COLO829 (cell line): ENCODE measurements around the gene TGIF2.
"Not testable (repeated sequence)": the region's sequence is repeated elsewhere in the genome, so short reads cannot be mapped to it uniquely, and the experiment has no call there.

ENCODE experiments used
- DNase-seq: peaks from one replicate; pipeline ENCODE4 v3.0.0; 2012; ENCODE audit warnings: low spot score

Gene TGIF2

DNA sequence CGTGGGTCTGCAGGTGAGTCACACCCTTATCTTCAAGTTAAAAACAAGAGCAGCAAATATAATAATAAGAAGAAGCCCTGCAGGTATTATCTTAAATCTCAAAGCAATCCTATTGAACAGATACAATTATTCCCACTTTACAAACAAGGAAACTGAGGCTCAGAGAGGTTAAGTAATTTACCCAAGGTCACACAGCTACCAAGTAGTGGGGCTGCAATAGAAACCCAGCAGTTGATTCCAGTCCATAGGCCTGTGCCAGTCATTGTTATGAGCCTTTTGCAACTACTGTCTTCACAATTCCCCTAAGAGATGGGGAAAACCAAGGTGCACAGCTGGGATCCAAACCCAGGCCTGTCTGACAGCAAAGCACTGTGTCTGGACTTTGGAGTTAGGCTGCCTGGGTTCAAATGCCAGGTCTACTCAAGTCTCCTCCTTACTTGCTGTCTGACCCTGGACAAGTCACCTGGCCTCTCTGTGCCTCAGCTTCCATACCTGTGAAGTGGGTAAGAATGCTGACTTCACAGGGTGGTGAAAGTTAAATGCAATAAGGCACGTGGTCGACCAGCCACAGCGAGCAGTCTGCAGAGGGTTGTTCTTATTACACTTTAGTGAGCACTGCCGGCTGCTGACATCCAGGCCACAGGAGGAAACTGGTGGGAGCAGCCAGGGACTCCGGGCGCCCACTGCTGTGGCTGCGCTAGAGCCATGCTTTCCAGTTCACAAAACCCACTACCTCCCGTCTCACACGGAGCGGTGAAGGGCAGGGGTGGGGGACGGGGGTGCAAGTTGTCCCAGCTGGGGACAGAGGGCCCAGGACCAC is 26.0 kb upstream of the TGIF2 start:
- DNase-seq = no peak

DNA sequence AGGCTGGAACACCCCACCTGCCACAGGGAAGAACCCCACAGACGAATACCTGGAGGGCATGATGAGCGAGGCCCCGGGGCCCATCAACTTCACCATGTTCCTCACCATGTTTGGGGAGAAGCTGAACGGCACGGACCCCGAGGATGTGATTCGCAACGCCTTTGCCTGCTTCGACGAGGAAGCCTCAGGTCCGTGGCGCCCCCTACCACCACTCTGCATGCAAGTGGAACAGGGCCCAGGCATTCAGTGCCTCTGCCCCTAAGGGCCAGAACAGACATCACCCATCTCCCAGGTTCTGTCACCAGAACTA is 25.4 kb upstream of the TGIF2 start:
- DNase-seq = no peak

DNA sequence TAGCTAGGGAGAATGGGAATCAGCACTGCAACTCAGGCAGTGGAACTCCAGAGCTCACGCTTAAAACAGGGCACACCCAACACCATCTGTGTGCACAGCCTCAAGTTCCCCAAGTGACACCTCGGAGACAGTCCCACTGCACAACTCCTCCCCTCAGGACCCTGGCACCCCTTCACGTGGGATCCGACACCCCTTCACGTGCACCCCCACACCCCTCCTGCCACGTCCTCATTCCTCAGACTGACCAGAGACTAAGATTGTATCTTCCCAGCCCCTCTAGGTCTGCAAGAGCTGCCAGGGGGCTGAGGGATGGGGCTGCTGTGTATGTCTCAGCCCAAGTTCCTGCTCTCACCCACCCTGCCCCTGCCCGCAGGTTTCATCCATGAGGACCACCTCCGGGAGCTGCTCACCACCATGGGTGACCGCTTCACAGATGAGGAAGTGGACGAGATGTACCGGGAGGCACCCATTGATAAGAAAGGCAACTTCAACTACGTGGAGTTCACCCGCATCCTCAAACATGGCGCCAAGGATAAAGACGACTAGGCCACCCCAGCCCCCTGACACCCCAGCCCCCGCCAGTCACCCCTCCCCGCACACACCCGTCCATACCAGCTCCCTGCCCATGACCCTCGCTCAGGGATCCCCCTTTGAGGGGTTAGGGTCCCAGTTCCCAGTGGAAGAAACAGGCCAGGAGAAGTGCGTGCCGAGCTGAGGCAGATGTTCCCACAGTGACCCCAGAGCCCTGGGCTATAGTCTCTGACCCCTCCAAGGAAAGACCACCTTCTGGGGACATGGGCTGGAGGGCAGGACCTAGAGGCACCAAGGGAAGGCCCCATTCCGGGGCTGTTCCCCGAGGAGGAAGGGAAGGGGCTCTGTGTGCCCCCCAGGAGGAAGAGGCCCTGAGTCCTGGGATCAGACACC is 24.4 kb upstream of the TGIF2 start:
- DNase-seq = no peak

DNA sequence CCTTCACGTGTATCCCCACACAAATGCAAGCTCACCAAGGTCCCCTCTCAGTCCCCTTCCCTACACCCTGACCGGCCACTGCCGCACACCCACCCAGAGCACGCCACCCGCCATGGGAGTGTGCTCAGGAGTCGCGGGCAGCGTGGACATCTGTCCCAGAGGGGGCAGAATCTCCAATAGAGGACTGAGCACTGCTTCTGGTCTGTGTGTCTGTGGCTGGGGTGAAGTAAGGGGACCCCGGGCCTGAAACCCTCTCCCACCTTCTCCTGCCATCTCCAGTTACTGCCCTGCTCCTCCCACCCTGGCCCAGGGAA is 23.8 kb upstream of the TGIF2 start:
- no peak for DNase-seq

DNA sequence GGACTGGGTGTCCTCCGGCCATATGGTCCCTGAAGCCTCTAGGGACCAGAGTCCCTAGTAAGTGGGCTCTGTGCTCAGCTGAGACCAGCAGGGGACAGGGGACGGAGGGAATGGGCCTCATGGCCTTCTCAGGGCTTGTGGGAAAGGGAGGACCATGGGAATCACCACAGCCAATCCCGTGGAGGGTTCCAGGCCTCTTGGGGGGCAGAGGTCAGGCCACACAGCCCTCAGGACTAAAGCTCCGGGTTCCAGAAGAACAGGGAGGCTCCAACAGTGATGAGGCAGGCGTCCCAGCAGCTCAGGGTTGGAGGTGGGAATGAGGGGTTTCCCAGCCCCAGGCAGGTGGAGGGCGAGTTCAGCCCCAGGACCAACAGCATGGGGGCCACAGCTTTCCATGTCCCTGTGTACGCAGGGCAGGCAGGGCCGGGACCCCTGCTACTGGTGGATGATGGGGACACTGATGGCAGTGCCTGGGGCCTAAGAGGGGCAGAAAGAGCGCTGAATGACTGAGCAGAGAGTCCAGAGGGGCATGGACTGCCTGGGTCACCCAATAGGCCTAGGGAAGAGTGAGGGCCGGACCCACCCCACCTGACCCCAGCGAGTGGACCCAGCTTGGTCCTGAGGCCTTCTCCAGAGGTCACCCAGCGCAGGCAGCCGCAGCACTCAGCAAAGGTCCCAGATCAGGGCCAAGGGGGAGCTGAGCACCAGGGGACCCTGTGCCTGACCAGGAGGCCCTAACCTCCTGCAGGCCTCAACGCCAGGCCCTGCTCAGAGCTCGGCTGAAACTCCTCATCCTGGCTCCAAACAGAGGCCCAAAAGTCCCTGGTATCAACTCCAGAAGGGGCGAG is 23.2 kb upstream of the TGIF2 start:
- DNase-seq = no peak

DNA sequence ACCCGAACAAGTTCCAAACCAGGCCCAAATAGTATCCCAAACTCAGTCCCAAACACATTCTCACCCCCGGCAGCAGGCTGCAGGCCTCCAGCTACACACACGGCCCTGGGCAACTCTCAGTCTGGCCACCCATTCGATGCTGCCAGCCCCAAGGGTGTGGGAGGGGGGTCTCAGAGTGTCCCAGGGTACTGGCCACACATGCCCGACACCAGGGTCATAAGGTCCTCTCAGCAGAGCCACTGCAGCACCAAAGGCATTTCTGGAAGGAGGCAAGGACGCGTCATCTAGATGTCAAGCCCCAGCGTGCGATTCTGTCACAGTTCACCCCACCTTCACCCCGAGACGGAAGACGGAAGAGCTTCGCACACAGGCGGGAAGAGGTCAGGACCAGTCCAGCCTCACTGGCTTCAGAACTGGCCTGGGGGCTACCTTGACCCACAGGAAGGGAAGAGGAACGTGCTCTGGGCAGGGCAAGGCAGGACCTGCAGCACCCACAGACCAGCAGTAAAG is 22.6 kb upstream of the TGIF2 start:
- DNase-seq = no peak

DNA sequence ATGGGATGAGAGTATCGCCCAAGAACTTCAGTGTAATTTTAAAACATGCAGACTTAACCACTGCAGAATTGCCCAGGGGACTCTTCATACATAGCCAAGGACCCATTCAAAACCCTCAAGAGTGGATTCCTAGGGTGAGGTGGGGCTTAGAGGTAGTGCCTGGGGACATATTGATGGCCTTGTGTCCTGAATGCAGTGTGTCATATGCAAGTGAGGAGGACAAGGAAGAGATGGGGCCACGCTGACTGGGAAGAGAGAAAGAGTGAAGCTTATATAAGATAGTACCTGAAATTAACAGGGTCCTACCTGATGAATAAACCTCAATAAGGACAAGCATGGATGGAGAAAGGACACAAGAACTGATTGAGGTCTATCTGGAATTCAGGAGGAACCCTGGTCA is 18.1 kb upstream of the TGIF2 start:
- DNase-seq = no peak

DNA sequence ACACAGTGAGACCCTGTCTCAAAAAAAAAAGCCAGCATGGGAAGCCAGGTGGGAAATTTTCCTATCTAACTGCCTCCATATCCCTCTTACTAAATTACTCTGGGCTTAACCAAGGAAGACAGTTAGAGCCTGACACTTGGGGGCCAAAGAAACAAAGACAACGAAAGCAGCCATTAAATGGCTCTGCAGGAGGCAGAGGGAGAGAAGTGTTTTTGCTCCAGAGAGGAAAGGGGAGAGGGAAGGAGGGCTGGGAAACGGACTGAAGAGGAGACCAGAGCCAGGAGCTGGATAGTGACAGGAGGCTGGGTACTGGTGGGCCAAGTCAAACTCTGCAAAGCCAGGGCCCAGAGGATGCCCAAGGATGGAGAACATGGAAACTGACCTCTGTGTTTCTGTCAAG is 10.7 kb upstream of the TGIF2 start:
- no peak for DNase-seq

DNA sequence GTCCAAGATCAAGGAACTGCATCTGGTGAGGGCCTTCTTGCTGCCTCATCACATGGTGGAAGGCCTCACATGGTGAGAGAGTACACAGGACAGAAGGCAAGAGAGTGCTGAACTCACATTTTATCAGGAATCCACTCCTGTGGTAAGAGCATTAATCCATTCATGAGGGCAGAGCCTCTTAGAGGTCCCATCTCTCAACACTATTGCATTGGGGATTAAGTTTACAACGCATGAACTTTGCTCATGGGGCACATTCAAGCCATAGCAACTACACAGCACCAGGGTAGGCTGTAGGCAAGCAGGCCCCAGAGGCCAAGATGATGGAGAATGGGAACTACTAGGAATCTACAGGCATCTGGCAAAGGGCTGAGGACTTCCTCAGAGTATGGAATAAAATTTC is 10.0 kb upstream of the TGIF2 start:
- DNase-seq = no peak

DNA sequence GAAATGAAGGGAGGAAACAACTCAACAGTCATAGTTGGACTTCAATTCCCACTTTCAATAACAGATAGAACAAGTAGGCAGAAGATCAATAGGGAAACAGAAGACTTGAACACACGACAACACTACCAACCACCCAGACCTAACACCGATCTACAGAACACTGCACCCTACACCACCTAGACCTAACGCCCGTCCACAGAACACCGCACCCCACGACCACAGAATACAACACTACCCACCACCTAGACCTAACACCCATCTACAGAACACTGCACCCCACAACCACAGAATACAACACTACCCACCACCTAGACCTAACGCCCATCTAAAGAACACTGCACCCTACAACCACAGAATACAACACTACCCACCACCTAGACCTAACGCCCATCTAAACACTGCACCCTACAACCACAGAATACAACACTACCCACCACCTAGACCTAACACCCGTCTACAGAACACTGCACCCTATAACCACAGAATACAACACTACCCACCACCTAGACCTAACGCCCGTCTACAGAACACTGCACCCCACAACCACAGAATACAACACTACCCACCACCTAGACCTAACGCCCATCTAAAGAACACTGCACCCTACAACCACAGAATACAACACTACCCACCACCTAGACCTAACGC is 9.2 kb upstream of the TGIF2 start:
- not testable (repeated sequence) for DNase-seq

DNA sequence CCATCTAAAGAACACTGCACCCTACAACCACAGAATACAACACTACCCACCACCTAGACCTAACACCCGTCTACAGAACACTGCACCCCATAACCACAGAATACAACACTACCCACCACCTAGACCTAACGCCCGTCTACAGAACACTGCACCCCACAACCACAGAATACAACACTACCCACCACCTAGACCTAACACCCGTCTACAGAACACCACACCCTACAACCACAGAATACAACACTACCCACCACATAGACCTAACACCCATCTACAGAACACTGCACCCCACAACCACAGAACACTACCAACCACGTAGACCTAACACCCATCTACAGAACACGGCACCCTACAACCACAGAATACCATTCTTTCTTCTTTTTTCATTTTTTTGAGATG is 8.7 kb upstream of the TGIF2 start:
- DNase-seq = not testable (repeated sequence)

DNA sequence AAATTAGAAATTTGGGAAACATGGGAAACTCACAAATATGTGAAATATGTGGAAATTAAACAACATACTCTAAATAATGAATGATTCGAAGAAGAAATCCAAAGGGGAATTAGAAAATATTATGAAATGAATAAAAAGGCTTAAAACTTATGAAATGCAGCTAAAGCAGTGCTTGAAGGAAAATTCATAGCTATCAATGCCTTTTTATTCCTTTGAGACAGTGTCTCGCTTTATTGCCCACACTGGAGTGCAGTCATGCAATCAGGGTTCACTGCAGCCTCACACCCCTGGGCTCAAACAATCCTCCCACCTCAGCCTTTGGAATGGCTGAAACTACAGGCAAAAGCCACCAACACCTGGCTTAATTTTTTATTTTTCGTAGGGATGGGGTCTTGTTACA is 7.9 kb upstream of the TGIF2 start:
- DNase-seq = no peak

DNA sequence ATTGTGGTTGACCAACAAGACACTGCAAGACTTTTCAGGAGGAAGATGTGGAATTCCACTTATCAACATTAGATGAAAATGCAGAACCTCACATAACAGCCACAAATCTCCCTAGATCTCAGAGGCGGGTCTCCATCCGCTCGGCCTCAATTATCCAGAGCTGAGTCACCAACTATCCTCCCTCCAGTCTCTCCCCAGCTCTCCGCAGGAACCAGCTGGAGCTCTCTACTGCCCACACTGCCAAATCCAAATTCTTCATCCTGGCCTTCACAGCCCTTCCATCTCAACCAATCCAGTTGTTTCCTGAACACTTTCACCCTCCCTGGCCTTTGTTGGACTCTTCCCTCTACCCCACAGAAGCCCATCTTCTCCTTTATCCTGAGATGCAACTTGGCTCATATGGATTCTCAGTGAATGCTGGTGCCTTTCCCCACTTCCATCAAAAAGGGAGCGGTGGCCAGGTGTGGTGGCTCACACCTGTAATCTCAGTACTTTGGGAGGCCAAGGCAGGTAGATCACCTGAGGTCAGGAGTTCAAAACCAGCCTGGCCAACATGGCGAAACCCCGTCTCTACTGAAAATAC is 3.5 kb upstream of the TGIF2 start:
- DNase-seq = no peak

DNA sequence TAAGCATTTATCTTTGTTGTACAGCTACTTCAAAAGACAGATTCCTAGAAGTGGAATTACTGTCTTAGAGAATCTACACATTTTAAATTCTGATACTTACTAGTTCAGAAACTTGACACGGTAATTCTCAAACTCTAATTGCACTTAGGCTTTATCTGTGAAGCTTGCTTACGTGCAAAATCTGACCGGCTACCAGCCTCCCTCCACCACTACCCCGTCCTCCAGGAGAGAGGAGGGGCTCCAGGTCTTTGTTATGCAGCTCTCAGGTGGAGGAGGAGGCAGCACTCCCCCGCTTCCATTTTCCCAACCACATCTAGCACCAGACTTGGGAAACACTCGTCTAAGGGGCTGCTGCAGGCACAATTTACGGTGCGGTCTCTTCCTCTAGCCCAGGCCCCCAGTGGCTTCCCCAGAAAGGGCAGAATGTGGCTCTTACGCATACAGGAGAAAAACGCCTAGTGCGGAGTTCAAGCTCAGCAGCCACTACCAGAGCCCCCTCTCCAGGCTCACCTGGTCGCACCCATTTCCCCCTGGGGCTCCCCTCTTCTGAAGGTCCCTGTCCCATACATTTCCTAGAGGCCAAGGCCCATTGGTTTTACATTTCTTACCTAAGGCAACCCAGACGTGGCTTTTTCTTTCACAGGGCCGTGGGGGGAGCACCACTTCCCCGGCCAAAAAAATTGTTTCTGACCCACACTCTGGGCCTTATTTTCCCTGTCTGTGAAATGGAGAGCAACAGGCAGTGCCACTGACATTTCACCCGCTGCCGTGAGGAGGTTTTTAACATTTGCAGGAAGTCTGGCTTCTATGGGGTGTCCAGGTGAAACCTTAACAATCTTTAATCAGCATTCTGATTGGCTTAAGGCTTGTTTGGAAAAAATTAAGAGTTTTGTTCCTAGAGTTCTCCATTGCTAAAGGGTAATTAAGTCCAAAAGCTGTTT is 1.6 kb upstream of the TGIF2 start:
- no peak for DNase-seq

DNA sequence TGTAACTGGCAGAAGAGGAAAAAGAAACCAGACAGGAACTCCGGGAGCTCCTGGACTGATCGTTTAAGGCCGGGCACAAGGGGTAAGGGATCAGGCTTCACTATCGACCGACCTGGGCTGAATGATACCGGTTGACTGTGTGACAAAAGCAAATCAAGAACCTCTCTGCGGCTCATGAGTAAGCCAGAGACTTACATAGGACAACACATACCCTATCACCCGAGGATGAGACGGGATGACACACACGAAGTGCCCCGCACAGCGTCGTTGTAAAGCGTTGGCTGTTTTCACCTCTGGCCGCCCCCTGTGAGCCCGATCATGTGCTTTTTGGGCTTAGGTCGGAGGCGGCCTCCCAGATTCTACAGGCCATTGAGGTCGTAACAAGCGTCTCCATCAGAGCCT is 695 bp upstream of the TGIF2 start:
- DNase-seq = no peak

DNA sequence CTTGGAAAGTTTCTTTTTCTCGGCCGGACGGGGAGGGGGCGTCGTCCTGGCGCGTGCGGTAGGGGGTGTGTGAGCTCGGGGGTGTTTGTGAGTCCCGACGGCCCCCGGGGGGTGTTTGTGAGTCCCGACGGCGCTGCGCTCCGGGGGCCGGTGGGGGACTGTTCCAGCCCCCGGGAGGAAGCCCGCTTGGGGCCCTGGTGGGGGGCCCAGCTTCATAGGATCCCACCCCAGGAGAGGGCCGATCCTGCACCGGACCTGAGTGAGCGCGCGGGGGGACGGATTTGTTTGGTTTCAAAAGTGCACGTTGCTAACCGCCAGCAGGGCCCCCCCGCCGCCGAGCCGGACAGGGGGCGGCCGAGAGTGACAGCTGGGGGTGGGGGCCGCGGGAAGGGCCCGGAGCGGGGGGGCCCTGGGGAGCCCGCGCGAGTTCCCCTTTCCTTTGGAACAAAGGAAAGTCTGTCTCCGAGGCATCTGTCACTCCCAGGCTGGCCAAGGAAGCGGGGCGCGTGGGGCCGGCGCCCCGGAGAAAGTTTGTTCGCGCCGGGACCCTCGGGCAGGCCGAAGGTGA is 485 bp downstream of the TGIF2 start:
- peak; percentile 47 for DNase-seq

DNA sequence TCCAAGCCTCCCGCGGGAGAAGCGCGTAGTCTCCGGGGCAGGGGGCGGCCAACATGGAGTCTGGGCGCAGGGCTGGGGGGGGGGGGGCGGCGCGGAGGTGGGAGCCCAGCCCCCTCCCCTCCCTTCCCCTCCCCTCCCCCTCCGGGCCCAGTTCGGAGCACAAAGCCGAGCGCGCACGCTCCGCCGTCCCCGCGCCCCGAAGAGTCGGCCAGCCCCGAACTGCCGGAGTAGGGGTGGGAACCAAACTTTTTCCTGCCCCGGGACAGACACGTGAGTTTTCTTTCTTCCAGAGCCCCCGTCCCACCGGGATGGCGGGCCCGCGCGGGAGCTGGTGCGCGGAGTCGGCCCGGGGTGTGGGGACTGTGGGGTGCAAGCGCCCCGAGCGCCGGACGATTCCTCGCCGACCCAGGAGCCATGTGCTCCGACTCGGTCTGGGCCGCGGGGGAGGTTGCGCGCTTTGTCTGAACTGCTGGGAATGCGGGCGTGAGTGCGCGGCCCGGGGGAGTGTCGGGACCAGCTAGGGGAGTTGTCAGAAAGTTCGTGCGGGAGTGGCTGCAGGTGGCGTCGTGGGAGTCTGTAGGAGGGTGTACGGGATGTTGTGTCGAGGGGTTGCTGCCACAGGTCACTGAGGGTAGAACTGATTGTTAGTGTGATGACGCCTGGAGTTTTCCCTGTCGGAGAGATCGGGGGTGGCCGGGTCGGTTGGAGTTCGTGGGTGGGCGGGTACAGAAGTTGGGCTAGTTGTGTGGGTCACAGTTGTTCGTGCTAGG is 1.2 kb downstream of the TGIF2 start:
- no peak for DNase-seq

DNA sequence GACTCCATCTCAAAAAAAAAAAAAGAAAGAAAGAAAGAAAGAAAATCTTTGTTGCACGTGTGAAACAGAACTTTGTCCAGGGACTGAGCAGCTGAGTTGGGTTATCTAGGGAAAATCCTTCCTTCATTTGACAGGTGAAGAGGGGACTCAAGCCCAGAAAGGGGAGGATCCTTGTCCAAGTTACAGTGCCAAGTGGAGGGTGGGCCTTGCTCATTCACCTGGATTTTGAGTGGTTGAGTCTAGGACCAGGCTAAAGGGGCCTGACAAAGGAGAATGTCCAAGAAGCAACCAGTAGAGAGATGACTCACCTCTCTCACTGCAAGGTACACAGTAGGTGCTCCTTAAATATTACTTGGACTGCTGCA is 2.7 kb downstream of the TGIF2 start:
- DNase-seq = no peak

DNA sequence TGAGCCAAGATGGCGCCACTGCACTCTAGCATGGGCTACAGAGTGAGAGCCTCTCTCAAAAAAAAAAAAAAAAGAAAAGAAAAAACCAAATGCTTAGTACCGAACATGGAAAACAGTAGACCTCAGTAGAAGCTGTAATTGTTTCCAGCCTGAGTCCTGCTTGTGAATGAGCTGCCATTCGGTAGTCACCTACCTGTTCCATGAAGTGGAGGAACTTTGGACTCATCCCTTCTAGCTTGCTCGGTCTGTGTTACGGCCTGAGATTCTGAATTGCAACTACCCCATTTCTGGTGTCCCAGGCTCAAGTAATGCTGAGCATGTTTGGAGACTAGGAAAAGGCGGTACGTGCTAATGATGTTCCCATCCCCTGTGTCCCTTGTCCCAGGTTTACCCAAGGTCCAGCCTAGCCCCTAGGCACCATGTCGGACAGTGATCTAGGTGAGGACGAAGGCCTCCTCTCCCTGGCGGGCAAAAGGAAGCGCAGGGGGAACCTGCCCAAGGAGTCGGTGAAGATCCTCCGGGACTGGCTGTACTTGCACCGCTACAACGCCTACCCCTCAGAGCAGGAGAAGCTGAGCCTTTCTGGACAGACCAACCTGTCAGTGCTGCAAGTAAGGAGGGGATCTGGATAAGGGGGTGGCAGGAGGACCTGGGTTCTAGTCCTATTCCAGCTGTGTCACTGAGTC is 5.1 kb downstream of the TGIF2 start:
- DNase-seq = no peak
